ENCODE results near the gene EEPD1. TPM values are rescaled to one million over a fixed set of nuclear protein-coding genes. Genes with fewer than 3 reads are reported as not detected.

Gene EEPD1
- total RNA-seq, 1 experiment from 2014 or later: 7.8 TPM

GRCh38 chr7:36279926-36280315 lies 126.9 kb downstream of the EEPD1 start (continued):
- no peak for TF ChIP-seq ZBTB21 (CRISPR knock-in tag; IDR thresholded peaks at IDR 0.05; ENCODE audit: borderline replicate concordance)
- no peak for TF ChIP-seq CTCF (IDR thresholded peaks at IDR 0.05)
- TF ChIP-seq NFE2L1 (CRISPR knock-in tag; IDR thresholded peaks at IDR 0.05): no peak
- TF ChIP-seq NR2C2 (CRISPR knock-in tag; IDR thresholded peaks at IDR 0.05): no peak

- peak overlapping the region; percentile 98 for H3K27ac Mint-ChIP-seq
- TF ChIP-seq ETV6 (CRISPR knock-in tag; IDR thresholded peaks at IDR 0.05): no peak
- peak; percentile 23; the same call in 1 of the 2 replicates for TF ChIP-seq ZNF423 (CRISPR knock-in tag; IDR thresholded peaks at IDR 0.05)
- no peak for TF ChIP-seq NR1H2 (CRISPR knock-in tag; IDR thresholded peaks at IDR 0.05)
- TF ChIP-seq IRF2 (CRISPR knock-in tag; IDR thresholded peaks at IDR 0.05; ENCODE audit: borderline replicate concordance, low read depth): no peak
- TF ChIP-seq GRHL2 (CRISPR knock-in tag; IDR thresholded peaks at IDR 0.05; ENCODE audit: insufficient replicate concordance, severe bottlenecking): no peak
- TF ChIP-seq IRF1 (CRISPR knock-in tag; IDR thresholded peaks at IDR 0.05): no peak
- no peak for TF ChIP-seq FOXP4 (CRISPR knock-in tag; IDR thresholded peaks at IDR 0.05)
- TF ChIP-seq ESRRA (CRISPR knock-in tag; IDR thresholded peaks at IDR 0.05; ENCODE audit: borderline replicate concordance): no peak
- no peak for TF ChIP-seq ZNF532 (CRISPR knock-in tag; IDR thresholded peaks at IDR 0.05; ENCODE audit: borderline replicate concordance)
- ChIA-PET POLR2A (interaction anchor here (1.2 kb wide), 1 partner anchor 16 kb away, joined by 3 read pairs; no protein-coding TSS in a partner anchor), CTCF (interaction anchor here (0.9 to 2.6 kb wide), 9 partner anchors 10 to 305 kb away, joined by 3 to 8 read pairs (median 4); no protein-coding TSS in a partner anchor)
- peak; percentile 52 for DNase-seq (ENCODE audit: low spot score)
- ATAC-seq: peak; percentile 59
- no peaks in the 10 kb centered on the region for H3K9me3 Mint-ChIP-seq
- H3K4me3 Mint-ChIP-seq: peak overlapping the region; percentile 54
- peaks cover 86% of the 10 kb centered on the region for H3K4me1 Mint-ChIP-seq
- no peaks in the 10 kb centered on the region; the same call in 1 of the 2 replicates for H3K27me3 Mint-ChIP-seq (ENCODE audit: low read depth)
- H3K36me3 Mint-ChIP-seq: no peaks in the 10 kb centered on the region
Measured at GRCh38 chr7:36280840-36281812, 128.1 kb downstream of the EEPD1 start.
